ENCODE results near the gene GDAP1L1. TPM values are rescaled to one million over a fixed set of nuclear protein-coding genes. Genes with fewer than 3 reads are reported as not detected.

The GDAP1L1 gene
- total and polyA plus RNA-seq, 2 of the 4 experiments (the other 2 are of a cell fraction) = not detected

GRCh38 chr20:44219170-44219730 is 27.9 kb upstream of the GDAP1L1 start:
- no peaks in the 10 kb centered on the region for H3K79me1 ChIP-seq (ENCODE audit: low read depth in 1 of 2, low read length in 2 of 2)
- no peak for DNase-seq

More at GRCh38 chr20:44219170-44219730, 27.9 kb upstream of the GDAP1L1 start:
- no peaks in the 10 kb centered on the region for H3K36me3 ChIP-seq (ENCODE audit: control insufficient read depth, insufficient read depth, low read length)
- POLR2A ChIA-PET (ENCODE audit: unreplicated experiment) = interaction anchor here (0.5 kb wide), 1 partner anchor 290 kb away, joined by 4 read pairs; no protein-coding TSS in a partner anchor
- no peak overlapping the region for H4K8ac ChIP-seq (ENCODE audit: low read depth in 2 of 2, low read length in 2 of 2)
- no peaks in the 10 kb centered on the region for H4K20me1 ChIP-seq (ENCODE audit: insufficient read depth, low read length)
- no peak overlapping the region for H4K91ac ChIP-seq (ENCODE audit: insufficient read depth, low read depth, low read length)
- no peak overlapping the region for H3K4ac ChIP-seq (ENCODE audit: low read depth, low read length)
- no peak overlapping the region for H3K56ac ChIP-seq (ENCODE audit: extremely low read depth, insufficient read depth, low read length)
- no peaks in the 10 kb centered on the region for H3K27me3 ChIP-seq (ENCODE audit: control insufficient read depth, insufficient read depth, low read length)
- no peak overlapping the region for H3K27ac ChIP-seq (ENCODE audit: insufficient read depth, low read length)
- no peak overlapping the region for H2AFZ ChIP-seq (replicated peaks; ENCODE audit: low read length, poor library complexity)
- no peak overlapping the region for H4K5ac ChIP-seq (ENCODE audit: low read depth, low read length)
- no peak overlapping the region for H3K14ac ChIP-seq (replicated peaks; ENCODE audit: low read depth, low read length)
- TF ChIP-seq BHLHE40 (IDR thresholded peaks at IDR 0.05; ENCODE audit: low read depth, low read length) (no peak), FOS (IDR thresholded peaks at IDR 0.05; ENCODE audit: low read depth, low read length) (no peak), POLR2A (IDR thresholded peaks at IDR 0.05; ENCODE audit: low read depth, low read length) (no peak), CTCF (conservative IDR thresholded peaks at IDR 0.05; ENCODE audit: low read depth, low read length) (no peak), MAFK (IDR thresholded peaks at IDR 0.05; ENCODE audit: low read depth, low read length) (no peak), USF2 (IDR thresholded peaks at IDR 0.05; ENCODE audit: low read depth, low read length) (no peak), CHD1 (IDR thresholded peaks at IDR 0.05; ENCODE audit: low read depth, low read length) (no peak), RFX5 (IDR thresholded peaks at IDR 0.05; ENCODE audit: low read depth, low read length) (no peak), MXI1 (IDR thresholded peaks at IDR 0.05; ENCODE audit: borderline replicate concordance, low read depth, low read length) (no peak), ELK1 (IDR thresholded peaks at IDR 0.05; ENCODE audit: borderline replicate concordance, low read depth, low read length) (no peak), RAD21 (IDR thresholded peaks at IDR 0.05; ENCODE audit: low read length) (no peak), RCOR1 (IDR thresholded peaks at IDR 0.05; ENCODE audit: insufficient replicate concordance, low read length) (no peak), MAZ (IDR thresholded peaks at IDR 0.05; ENCODE audit: borderline replicate concordance, low read depth, low read length) (no peak), NFE2L2 (IDR thresholded peaks at IDR 0.05; ENCODE audit: low read depth, low read length) (no peak)
- intact Hi-C loops (cut with micrococcal nuclease) = loop anchor here (10.0 kb wide), 1 partner anchor 666 kb away; the partner anchor contains the start of gene YWHAB
- CTCF ChIA-PET = interaction anchor here (0.7 to 3.5 kb wide), 2 partner anchors 76 to 93 kb away, joined by 3 to 52 read pairs; partner anchors contain the start of gene FITM2
- no peak overlapping the region for H3K18ac ChIP-seq (ENCODE audit: low read depth, low read length)
- no peaks in the 10 kb centered on the region for H3K9me3 ChIP-seq (ENCODE audit: control insufficient read depth, insufficient read depth, low read length)
- dilution Hi-C loops (cut with HindIII; ENCODE audit: low sequenced_read_pairs, unreplicated experiment) = no loop called here
- no peak overlapping the region for H3K4me3 ChIP-seq (ENCODE audit: insufficient read depth, low read depth, low read length)
- BruUV-seq (replicated peaks) = no TSS peak
- no peak overlapping the region for H3K23ac ChIP-seq (ENCODE audit: low read depth, low read length)
- H2BK5ac ChIP-seq (ENCODE audit: low read depth, low read length, poor library complexity, severe bottlenecking) = no peak overlapping the region
- no peak overlapping the region for H2AK9ac ChIP-seq (replicated peaks; ENCODE audit: low read depth, low read length, poor library complexity)
- 20% methylated on average over 2 of the region's 5 CpGs; no CpG with 5 or more reads in 1 of the 2 experiments for WGBS, 2 experiments (ENCODE audit: extremely low coverage in 2 of 2, insufficient read length in 1 of 2)
- no peak overlapping the region for H2BK120ac ChIP-seq (ENCODE audit: low read depth, low read length)
- ATAC-seq (ENCODE audit: low read depth) = no peak
- in situ Hi-C loops (cut with MboI; ENCODE audit: low sequenced_read_pairs) = loop anchor here (5.0 to 10.0 kb wide), 3 partner anchors 93 to 386 kb away; partner anchors contain the start of genes FITM2 and TTPAL
- no peak overlapping the region for H2BK15ac ChIP-seq (ENCODE audit: low read depth, low read length)
- H2BK20ac ChIP-seq (ENCODE audit: low read depth, low read length) = no peak overlapping the region
- H3K9me1 ChIP-seq (ENCODE audit: insufficient read depth, low read length) = no peaks in the 10 kb centered on the region
- no peak overlapping the region for H2AK5ac ChIP-seq (ENCODE audit: low read depth, low read length)
- no peak overlapping the region for H3K9ac ChIP-seq (ENCODE audit: low read depth, low read length)
- H3K4me2 ChIP-seq (ENCODE audit: low read depth, low read length) = no peak overlapping the region
- no peaks in the 10 kb centered on the region for H3K4me1 ChIP-seq (ENCODE audit: control insufficient read depth, insufficient read depth, low read length)
